ENCODE measurements around the gene POP4.

GRCh38 chr19:29581398-29581797 lies 24.7 kb upstream of the POP4 start:
- TF ChIP-seq MED8 (CRISPR knock-in tag; IDR thresholded peaks at IDR 0.05; ENCODE audit: insufficient replicate concordance) (no peak), MAZ (IDR thresholded peaks at IDR 0.05; ENCODE audit: borderline replicate concordance, low read depth, low read length) (no peak), MAZ (CRISPR knock-in tag; IDR thresholded peaks at IDR 0.05; ENCODE audit: low read depth) (no peak), ZNF446 (CRISPR knock-in tag; IDR thresholded peaks at IDR 0.05) (no peak), ZNF512 (CRISPR knock-in tag; IDR thresholded peaks at IDR 0.05) (no peak), GABPA (IDR thresholded peaks at IDR 0.05; ENCODE audit: low read depth, low read length) (no peak), GABPA (CRISPR knock-in tag; IDR thresholded peaks at IDR 0.05; ENCODE audit: low read depth) (no peak), ZNF143 (CRISPR knock-in tag; IDR thresholded peaks at IDR 0.05) (no peak), ZNF501 (CRISPR knock-in tag; IDR thresholded peaks at IDR 0.05) (no peak)
- TF ChIP-seq, protein P1, sequence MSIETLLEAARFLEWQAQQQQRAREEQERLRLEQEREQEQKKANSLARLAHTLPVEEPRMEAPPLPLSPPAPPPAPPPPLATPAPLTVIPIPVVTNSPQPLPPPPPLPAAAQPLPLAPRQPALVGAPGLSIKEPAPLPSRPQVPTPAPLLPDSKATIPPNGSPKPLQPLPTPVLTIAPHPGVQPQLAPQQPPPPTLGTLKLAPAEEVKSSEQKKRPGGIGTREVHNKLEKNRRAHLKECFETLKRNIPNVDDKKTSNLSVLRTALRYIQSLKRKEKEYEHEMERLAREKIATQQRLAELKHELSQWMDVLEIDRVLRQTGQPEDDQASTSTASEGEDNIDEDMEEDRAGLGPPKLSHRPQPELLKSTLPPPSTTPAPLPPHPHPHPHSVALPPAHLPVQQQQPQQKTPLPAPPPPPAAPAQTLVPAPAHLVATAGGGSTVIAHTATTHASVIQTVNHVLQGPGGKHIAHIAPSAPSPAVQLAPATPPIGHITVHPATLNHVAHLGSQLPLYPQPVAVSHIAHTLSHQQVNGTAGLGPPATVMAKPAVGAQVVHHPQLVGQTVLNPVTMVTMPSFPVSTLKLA (IDR thresholded peaks at IDR 0.05), result no peak
- TF ChIP-seq, protein P2, sequence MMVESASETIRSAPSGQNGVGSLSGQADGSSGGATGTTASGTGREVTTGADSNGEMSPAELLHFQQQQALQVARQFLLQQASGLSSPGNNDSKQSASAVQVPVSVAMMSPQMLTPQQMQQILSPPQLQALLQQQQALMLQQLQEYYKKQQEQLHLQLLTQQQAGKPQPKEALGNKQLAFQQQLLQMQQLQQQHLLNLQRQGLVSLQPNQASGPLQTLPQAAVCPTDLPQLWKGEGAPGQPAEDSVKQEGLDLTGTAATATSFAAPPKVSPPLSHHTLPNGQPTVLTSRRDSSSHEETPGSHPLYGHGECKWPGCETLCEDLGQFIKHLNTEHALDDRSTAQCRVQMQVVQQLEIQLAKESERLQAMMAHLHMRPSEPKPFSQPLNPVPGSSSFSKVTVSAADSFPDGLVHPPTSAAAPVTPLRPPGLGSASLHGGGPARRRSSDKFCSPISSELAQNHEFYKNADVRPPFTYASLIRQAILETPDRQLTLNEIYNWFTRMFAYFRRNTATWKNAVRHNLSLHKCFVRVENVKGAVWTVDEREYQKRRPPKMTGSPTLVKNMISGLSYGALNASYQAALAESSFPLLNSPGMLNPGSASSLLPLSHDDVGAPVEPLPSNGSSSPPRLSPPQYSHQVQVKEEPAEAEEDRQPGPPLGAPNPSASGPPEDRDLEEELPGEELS (CRISPR knock-in tag; IDR thresholded peaks at IDR 0.05), result no peak
- TF ChIP-seq, protein P3, sequence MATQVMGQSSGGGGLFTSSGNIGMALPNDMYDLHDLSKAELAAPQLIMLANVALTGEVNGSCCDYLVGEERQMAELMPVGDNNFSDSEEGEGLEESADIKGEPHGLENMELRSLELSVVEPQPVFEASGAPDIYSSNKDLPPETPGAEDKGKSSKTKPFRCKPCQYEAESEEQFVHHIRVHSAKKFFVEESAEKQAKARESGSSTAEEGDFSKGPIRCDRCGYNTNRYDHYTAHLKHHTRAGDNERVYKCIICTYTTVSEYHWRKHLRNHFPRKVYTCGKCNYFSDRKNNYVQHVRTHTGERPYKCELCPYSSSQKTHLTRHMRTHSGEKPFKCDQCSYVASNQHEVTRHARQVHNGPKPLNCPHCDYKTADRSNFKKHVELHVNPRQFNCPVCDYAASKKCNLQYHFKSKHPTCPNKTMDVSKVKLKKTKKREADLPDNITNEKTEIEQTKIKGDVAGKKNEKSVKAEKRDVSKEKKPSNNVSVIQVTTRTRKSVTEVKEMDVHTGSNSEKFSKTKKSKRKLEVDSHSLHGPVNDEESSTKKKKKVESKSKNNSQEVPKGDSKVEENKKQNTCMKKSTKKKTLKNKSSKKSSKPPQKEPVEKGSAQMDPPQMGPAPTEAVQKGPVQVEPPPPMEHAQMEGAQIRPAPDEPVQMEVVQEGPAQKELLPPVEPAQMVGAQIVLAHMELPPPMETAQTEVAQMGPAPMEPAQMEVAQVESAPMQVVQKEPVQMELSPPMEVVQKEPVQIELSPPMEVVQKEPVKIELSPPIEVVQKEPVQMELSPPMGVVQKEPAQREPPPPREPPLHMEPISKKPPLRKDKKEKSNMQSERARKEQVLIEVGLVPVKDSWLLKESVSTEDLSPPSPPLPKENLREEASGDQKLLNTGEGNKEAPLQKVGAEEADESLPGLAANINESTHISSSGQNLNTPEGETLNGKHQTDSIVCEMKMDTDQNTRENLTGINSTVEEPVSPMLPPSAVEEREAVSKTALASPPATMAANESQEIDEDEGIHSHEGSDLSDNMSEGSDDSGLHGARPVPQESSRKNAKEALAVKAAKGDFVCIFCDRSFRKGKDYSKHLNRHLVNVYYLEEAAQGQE (IDR thresholded peaks at IDR 0.05; ENCODE audit: borderline replicate concordance in 1 of 2, low read depth in 1 of 2, low read length in 2 of 2), result no peak
- TF ChIP-seq, protein P4, sequence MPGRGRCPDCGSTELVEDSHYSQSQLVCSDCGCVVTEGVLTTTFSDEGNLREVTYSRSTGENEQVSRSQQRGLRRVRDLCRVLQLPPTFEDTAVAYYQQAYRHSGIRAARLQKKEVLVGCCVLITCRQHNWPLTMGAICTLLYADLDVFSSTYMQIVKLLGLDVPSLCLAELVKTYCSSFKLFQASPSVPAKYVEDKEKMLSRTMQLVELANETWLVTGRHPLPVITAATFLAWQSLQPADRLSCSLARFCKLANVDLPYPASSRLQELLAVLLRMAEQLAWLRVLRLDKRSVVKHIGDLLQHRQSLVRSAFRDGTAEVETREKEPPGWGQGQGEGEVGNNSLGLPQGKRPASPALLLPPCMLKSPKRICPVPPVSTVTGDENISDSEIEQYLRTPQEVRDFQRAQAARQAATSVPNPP (CRISPR knock-in tag; IDR thresholded peaks at IDR 0.05), result no peak
